HG02759 (cell line): ENCODE data around the gene SIGLEC8.
"Not testable (repeated sequence)": the region's sequence is repeated elsewhere in the genome, so short reads cannot be mapped to it uniquely, and the experiment has no call there.

Experiments
- ATAC-seq: cut with Tn5 transposase; IDR thresholded peaks from one replicate; pipeline ENCODE4 v1.9.1; 2021; ENCODE audit warnings: mild to moderate bottlenecking, moderate library complexity; ENCODE audit not compliant: unreplicated experiment

SIGLEC8 gene

DNA sequence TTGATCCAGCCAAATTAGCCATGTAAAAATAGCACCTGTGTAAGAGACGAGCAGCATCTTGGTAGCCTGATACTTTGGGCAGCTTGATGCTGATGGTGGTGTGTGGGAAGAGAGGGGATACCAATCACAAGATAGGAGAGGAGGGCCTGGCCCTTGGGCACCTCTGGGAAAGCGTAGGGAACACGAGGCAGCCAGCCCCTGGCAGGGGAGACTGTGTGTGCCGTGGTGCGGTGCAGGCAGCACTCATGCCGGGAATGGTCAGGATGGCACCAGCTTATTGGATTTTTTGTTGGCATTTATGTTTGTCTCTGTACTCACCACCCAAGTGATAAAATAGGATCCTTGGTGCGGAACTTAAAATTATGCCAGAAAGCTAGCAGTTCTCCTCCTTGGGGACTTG lies 10.2 kb downstream of the SIGLEC8 start:
- ATAC-seq = no peak

DNA sequence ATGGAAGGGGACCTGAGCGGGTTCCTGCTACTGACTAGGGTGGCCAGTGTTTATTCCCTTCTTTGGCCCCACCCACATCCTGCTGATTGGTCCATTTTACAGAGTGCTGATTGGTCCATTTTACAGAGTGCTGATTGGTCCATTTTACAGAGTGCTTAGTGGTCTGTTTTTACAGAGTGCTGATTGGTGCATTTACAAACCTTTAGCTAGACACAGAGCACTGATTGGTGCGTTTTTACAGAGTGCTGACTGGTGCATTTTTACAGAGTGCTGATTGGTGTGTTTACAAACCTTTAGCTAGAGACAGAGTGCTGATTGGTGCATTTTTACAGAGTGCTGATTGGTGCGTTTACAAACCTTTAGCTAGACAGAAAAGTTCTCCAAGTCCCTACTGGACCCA lies 10.7 kb downstream of the SIGLEC8 start:
- ATAC-seq = not testable (repeated sequence)

DNA sequence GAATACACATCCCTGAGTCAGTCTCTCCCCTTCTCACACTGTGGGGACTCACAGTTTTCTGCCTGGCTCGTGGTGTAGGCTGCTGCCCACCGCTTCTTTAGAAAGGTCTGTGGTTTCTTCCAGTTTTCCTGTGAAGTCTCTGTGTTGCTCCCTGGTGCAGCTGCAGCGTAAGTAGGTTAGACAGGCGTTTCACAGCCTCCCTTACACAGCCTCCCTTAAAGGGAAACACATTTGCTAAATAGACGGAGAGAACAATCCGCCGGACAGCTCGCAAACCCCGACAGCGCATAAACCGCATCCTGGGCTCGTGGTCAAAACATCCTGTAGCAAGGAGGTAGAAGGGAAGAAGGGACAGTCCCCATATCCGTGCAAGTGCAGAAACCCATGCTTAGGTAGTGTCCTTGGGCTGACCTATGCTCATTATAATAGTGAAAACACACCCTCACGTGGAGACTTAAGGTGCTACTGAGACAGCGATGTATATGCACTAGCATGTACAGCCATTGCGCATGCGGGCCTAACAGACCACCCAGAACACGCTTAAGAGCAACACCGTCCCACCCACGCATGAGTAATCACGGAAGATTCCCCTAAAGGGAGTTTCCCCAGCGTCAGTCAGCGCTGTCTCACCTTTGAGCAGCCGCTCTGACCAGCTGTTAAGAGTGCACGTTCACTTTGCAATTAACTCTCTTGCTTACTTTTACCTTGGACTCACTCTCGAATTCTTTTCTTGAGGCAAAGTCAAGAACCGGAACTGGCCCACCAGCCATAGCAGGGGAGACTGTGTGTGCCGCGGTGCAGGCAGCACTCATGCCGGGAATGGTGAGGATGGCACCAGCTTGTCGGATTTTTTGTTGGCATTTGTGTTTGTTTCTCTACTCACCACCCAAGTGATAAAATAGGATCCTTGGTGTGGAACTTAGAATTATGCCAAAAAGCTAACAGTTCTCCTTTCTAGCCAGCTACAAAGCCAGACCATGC lies 16.6 kb downstream of the SIGLEC8 start:
- ATAC-seq = peak; percentile 88

DNA sequence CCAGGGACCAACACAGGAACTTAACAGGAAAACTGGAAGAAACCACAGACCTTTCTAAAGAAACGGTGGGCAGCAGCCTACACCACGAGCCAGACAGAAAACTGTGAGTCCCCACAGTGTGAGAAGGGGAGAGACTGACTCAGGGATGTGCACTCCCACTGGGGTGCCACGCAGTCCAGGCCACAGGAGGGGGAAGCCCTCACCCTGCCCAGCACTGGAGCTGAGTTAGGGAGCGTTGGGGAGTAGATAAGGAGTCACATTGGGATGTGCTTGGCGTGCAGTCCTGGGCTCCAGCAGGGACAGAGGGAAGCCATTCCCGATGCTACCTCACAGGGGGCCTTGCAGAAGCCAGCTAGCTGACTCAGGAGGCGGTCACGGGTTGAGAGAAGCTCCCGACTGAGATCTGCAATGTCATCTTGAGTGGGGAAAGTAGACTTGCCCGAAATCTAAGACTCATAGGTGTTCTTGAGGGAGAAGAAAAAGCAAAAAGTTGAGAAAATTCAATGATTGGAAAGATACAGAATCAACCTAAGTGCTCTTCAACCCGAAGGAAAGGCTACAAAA lies 17.3 kb downstream of the SIGLEC8 start:
- ATAC-seq = no peak

DNA sequence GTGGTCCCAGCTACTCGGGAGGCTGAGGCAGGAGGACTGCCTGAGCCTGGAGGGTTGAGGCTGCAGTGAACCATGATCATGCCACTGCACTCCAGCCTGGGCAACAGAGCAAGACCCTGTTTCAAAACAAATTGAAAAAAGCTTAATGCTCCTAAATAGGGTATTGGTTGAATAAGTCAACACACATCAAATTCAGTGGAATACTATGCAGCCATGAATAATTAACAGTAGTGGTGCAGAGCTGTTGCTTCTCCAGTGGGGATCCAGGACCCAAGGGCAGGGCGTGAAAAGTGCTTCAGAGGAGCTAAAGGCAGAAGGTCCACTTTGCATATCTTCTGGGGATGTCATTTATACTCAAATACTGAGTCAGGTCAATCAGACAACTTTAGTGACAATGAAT lies 18.2 kb downstream of the SIGLEC8 start:
- ATAC-seq = no peak

DNA sequence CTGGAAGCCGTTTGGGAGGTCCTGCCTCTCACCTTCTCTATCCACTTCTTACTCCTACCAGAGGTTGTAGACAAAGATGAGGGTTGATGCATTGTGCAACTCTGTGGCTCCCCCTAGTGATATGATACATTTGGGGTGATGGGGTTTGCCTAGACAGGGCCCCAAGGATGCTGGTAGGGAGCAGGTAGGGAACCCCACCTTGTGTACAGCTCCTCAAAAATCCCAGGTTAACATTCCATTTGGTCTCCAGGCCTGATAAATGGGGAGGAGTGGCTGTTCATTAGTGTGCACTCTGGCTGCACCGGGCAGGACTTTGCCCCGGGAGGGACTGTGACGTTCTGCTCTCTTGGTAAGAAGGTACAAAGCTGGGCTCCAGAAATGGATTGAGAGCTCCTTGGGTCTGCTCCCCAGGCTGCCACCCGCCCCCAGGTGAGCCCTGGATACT lies 19.2 kb downstream of the SIGLEC8 start:
- ATAC-seq = no peak

- ATAC-seq = no peak
Observed at GRCh38 chr19:51434456-51434855, 23.8 kb downstream of the SIGLEC8 start.

DNA sequence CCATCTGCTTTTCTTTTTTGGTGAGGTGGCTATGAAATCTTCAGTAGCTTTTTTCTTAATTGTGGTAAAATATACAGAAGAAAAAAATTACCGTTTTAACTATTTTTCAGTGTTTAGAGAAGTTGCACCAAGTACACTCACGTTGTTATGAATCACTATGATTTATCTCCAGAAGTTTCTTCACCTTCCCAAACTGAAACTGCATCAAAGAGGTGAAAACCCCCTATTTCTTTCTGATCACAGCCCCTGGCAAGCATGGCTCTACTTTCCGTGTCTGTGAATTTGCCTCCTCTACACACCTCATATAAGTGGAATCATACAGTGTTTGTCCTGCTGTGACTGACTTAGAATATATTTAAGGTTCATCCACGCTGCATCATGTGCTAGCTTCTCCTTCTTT lies 25.2 kb downstream of the SIGLEC8 start:
- no peak for ATAC-seq

DNA sequence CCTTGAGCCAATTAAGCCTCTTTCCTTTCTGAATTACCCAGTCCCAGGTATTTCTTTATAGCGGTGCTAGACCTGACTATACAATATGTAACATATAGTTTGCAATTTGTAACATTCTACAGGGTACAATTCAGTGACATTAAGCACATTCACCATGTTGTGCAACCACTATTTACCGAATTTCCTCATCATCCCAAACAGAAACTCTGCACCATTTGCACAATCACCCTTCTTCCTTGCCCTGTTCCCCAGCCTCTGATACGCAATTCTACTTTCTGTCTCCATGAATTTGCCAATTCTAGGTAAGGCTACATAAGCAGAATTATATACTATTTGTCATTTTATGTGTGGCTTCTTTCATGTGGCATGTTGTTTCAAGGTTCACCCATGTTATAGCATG lies 27.1 kb downstream of the SIGLEC8 start:
- ATAC-seq = no peak

- ATAC-seq = no peak
Observed at GRCh38 chr19:51430221-51430620, 28.0 kb downstream of the SIGLEC8 start.

DNA sequence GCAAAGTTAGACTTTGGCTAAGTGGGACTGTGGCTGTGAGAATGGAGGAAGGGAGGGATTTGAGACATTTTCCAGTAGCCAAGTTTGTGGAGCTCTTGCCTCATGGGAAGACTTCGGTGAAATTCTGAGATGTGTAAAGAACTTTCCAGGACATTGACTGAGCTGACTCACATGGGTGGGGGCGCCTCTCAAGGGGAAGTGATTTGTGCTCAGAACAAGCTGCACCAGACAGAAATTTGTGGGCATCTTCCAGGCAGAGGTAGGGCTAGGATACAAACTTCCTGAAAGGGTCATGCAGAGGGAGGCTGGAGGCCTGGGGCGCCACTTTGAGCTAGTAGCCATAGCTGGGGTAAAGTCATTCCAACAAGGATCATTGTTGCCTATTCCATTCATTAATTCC lies 31.1 kb downstream of the SIGLEC8 start:
- no peak for ATAC-seq

GRCh38 chr19:51422053-51422448 lies 36.2 kb downstream of the SIGLEC8 start:
- ATAC-seq = peak; percentile 45

- no peak for ATAC-seq
Observed at GRCh38 chr19:51421229-51422052, 36.8 kb downstream of the SIGLEC8 start.

GRCh38 chr19:51420511-51420910 lies 37.7 kb downstream of the SIGLEC8 start:
- ATAC-seq = not testable (repeated sequence)

DNA sequence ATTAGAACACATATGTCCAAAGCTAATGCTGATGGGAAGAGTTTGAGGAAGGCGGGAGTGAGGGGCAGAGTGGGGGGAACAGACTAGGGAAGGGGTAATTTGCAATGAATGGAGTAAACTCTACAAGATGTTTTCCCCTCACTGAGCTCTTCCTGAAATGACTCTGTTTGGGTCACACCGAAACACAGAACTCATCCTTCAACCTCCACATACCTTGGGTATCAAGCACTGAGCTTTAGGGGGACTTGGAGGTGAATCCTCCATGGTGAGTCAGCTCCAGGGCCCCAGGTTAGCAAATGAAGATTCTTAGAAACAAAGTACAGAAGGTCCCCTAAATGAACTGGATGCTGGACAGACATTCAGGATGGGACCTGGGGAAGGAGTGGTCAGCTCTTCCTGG lies 39.5 kb downstream of the SIGLEC8 start:
- ATAC-seq = no peak

DNA sequence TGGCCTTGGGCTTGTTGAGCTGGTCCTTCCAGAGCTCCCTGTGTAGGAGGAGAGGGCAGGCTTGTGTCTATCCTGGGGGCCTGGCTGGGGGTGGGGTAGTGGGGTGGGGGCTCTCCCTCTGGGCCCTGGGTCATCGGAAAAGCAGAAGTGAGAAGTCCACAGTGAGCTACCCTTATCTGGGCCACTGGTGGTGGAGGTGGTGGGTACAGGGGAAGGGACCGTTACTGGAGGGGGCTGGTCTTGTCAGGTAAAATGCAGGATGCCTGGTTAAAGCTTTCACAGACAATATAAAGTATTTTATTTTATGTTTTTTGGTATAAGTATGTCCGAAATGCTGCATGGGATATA lies 40.5 kb downstream of the SIGLEC8 start:
- peak; percentile 27 for ATAC-seq

- peak; percentile 71 for ATAC-seq
Observed at GRCh38 chr19:51417107-51417809, 41.0 kb downstream of the SIGLEC8 start, which contains the start of gene SIGLEC10. SIGLEC10 (minus strand) TSS chr19:51417642; CDS start chr19:51417581, 61 bp downstream.

DNA sequence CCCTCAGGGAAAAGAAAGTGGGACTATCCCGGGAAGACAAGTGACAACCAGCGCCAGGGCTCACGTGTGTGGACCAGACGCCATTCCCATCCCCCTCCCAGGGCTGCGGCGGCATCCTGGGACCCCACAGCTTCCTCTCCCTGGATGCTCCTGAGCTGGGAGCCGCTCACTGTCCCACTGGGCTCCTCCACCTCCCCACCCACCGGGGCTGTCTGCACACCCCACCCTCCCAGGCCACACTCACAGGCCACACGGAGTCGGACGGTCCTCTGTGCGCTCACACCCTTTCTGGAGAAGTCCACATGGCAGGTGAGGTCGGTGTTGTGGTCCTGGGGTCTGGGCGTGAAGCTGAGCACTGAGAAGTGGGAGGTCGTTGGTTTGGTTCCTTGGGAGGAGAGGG lies 41.8 kb downstream of the SIGLEC8 start:
- not testable (repeated sequence) for ATAC-seq

DNA sequence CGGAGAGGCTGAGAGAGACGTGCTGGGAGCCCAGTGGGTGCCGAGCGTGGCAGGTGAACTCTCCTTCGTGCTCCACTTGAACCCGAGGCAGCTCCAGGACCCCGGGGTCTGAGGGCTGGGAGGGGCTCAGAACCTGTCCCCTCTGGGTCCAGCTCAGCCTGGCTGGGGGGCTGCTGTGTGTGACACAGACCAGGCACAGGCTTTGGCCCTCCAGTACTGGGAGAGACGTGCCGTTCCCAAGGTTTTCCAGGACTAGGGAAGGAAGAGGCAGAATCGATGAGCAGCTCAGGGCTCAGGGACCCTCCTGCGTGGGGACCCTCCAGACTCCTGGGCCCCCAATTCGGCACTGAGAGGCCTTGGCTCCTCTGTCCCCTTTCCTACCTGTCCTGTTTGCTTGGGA lies 43.1 kb downstream of the SIGLEC8 start:
- ATAC-seq = no peak

DNA sequence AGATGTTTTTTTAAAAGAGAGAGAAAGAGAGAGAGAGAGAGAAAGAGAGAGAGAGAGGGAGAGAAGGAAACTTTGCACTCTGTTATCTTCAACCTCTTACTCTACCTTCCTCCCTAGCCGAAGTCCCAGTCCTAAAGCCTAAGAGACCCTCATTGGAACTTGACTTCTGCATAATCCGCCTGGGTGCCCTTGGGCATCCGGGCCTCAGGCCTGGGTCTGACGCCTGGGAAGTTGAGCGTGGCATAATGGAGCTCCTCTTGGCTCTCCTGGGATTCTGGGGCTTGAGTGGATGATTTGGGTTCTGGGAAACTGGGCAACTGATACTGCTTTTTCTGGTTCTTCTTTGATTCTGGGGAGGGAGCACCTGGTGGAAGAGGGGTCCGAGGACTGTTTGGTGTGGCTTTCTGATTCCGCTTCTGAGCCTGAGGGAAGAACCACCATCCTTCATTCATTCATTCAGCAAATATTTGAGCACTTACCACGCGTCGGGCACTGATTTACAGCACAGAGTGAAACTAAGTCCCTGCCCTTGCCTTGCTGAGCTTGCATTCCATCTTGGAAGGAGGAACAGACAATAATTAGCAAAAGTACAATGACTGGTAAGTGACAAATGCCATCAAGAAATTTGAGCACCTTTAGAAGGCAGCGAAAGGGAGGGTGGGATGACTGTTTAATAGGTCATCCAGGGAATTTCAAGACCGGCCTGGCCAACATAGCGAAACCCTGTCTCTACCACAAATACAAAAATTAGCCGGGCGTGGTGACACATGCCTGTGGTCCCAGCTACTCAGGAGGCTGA lies 47.1 kb downstream of the SIGLEC8 start:
- no peak for ATAC-seq
